KBM-7 (cell line): ENCODE results near the gene LRRC27.
A peak's percentile ranks its signal among the peaks of the same experiment; 100 is the strongest.

Experiments
- DNase-seq: peaks from one replicate; pipeline ENCODE4 v3.0.0-alpha.2; 2015
- in situ Hi-C: fragments of 300-500 bp; cut with MboI; formaldehyde crosslinking; loops from 2 replicates; pipeline ENCODE4 v1.14.3; 2020; ENCODE audit warnings: low sequenced_read_pairs, low pct_unique_long_range_greater_than_20kb, mixed read lengths

The LRRC27 gene

GRCh38 chr10:132392811-132393694, 61.1 kb downstream of the LRRC27 start:
- in situ Hi-C loops, result no loop called here
- DNase-seq, result no peak

GRCh38 chr10:132393695-132394181, 61.7 kb downstream of the LRRC27 start:
- in situ Hi-C loops, result no loop called here
- DNase-seq, result no peak

GRCh38 chr10:132394201-132394811, 62.3 kb downstream of the LRRC27 start:
- DNase-seq, result no peak
- in situ Hi-C loops, result no loop called here

DNA sequence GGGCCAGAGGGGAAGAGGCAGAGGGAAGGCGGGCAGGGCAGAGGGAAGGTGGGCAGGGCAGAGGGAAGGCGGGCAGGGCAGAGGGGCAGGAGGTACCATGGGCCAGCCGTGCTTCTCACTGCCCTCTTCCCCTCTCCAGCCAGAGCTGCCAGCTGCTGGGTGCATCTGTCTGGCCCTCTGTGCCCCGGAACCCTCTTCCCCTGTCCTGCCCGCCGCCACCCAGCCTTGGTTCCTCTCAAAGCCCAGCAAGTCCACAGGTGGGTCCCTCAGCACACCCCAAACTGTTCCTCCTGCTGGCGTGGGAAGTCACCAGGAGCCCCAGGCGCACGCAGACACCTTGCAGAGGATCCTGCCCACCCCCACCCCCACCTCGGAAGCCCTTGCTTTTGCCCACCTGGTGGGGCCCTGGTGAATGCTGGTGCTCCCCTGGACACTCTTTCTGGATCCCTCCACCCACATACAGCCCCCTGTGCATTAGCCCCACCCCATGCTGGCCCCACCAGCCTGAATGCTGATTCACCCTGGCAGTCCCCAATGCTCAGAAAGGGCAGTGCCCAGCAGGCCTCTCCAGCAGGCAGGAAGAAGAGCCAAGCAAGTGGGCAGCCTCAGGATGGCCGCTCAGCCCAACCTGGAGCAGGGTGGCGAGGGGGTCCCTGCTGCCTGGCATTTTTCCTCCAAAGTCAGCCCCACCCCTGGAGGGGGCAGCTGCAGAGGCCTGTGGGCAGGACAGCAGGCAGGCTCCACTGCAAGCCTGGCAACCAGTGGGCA, 63.1 kb downstream of the LRRC27 start:
- no peak for DNase-seq
- in situ Hi-C loops, result no loop called here

DNA sequence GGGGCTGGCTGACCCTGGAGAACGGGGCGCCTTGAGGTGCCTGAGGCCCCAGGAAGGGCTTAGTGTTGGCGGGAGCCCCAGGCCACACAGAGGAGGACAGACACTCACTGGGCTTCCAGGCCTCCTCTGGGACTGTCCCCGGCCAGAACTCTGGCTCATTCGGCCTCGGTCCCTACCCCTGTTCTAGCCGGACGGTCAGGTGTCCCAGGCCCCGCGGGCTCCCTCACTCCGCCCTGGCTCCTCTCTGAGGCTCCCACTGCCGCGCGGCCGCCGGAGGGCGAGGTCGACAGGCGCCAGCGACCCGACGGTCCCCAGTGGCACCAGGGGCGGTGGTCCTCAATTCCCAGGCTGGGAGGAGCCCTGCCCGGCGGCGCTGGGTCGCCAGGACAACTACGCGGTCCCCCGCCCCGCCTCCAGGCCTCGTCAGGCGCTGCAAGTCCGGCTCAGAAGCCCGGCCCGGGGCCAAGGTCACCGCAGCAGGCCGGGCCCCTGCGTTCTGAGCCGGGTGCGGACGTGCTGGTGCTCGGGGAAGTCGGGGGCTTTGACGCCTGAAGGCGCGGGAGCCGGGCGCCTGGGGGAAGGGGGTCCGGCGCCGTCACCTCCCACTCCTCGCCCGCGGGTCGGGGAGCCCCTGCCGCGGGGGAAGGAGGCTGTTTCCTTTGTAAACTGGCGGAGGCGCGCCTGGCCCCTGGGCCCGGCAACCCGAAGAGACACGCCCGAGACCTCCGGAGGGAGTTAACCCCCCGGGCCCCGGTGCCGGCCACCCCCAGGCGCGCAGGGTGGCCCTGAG, 63.9 kb downstream of the LRRC27 start:
- peak; percentile 43 for DNase-seq
- in situ Hi-C loops, result no loop called here

- in situ Hi-C loops, result no loop called here
- peak; percentile 39 for DNase-seq
These were observed 64.6 kb downstream of the LRRC27 start for GRCh38 chr10:132396494-132397035.

GRCh38 chr10:132397036-132397541, 65.1 kb downstream of the LRRC27 start, which contains the start of gene PWWP2B:
Gene PWWP2B, plus strand, starts transcription at chr10:132397200. Its CDS starts 27 bp downstream, at chr10:132397227.
- DNase-seq, result no peak
- in situ Hi-C loops, result no loop called here

GRCh38 chr10:132397671-132398565, 65.9 kb downstream of the LRRC27 start:
- DNase-seq, result no peak
- in situ Hi-C loops, result no loop called here

DNA sequence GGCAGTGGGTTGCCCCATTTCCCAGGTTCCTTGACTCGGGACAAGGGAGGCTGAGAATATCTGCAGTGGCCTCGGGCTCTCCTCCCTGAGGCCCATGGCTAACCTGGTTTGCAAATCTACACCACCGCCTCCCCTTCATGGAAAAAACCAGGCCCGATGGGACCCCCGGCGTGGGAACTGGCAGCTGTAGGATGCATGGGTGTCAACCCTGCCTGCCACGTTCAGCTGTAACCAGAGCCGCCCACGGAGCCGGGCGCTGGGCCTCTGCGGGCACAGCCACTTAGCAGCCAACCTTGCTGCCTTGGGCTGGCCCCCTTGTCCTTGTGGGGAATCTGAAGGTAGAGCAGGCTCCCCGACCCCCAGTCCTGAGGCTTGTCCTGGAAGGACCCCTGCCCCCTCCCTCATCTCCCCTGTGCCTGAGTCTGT, 66.6 kb downstream of the LRRC27 start:
- in situ Hi-C loops, result no loop called here
- DNase-seq, result no peak

DNA sequence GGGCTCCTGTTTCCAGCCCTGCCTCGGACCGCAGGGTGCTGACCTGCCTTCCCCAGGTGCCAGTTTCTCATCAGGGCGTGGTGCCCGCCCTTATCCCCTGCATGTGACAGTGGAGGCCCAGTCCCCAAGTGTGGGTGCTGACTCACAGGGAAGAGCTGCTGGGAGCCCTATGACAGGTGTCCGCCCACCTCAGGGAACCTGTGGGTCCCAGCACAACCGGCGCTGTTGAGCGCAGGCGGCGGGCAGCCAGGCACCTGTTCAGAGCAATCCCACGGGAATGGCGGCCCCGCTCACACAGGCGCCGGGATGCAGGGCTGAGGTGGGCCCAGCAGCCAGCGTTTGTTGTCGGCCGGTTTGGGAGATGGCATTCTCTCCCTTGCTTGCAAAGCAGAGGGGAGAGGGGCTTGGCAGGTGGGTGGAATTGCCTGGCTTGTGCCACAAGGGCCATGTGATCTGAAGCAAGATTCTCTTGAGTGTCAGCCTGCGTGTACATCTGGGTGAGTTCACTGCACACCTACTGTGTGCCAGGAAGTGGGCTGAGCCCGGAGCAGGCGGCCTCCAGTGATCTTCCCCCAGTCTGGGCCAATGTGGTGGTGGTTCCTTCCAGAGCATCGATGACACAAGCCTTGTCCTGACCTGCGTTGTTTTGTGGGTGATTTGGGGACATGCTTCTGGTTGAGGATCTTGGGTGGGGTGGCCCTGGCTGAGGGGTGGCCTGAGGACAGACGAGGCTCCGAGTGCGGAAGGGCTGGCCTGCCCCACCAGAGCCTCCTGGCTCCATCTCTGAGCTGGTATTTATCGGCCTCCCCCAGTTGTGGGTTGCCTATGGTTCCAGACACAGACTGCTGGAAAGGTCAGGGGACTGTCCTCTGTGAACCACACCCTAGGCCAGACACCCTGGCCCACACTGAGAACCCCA, 67.4 kb downstream of the LRRC27 start:
- DNase-seq, result no peak
- in situ Hi-C loops, result no loop called here

DNA sequence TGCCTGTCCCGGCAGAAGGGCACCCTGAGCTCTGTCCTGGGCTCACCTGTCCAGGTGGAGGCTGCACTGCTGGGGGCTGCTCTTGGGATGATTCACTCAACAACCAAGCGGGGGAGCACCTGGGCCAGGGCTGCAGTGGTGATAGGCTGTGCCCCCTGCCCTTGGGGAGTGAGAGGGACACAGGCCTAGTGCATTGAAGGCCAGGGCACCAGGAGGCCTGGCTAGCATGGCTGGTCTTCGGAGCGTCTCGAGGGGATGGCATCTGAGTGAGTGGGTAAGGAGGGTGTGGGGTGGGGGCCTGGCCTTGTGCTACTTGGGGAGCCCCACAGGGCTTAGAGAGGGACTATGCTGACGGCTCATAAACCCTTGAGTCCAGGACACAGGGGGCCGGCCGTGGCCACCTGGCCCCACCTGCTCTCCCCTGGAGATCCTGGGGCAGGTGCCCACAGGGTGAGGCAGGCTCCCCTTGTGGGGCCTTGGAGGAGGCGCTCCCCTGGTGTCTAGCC, 68.1 kb downstream of the LRRC27 start:
- no peak for DNase-seq

GRCh38 chr10:132400547-132401151, 68.7 kb downstream of the LRRC27 start:
- DNase-seq, result peak; percentile 42
- in situ Hi-C loops, result no loop called here

More for the DNA sequence above, 68.1 kb downstream of the LRRC27 start:
- in situ Hi-C loops, result no loop called here

- in situ Hi-C loops, result no loop called here
- no peak for DNase-seq
These were observed 69.6 kb downstream of the LRRC27 start for GRCh38 chr10:132401401-132402118.

DNA sequence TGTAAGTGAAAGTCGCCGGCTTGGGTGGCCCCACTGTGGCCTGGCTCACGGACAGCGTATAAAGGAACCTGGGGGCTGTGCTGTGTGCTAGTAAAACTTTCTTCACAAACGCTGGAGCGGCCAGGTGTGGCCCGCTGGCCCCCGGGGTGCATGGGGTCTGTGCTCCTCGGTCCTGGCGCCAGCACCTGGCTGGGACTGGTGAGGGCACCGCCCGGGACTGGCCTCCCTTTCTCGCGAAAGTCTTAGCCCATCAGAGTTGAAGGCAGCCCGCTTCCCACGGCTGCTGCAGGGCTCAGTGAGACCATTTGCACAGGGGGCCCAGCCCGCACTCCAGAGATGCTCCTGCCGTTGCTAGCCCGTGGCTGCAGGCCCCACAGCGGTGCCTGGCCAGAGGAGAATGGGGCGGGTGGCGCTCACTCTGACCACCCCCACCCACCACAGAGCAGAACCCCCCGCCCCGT, 70.8 kb downstream of the LRRC27 start:
- in situ Hi-C loops, result no loop called here

GRCh38 chr10:132403511-132404168, 71.6 kb downstream of the LRRC27 start:
- in situ Hi-C loops, result no loop called here
- no peak for DNase-seq

More for the DNA sequence above, 70.8 kb downstream of the LRRC27 start:
- no peak for DNase-seq
